Stomach smooth muscle (tissue), 2 donors: ENCODE data around the gene S100PBP.

ENCODE experiments used
- H3K27ac ChIP-seq: one replicate; pipeline ENCODE4 v1.7.0; 2013; ENCODE audit warnings: mild to moderate bottlenecking, low read length, inconsistent platforms
- H3K27me3 ChIP-seq, 2 donors: one replicate each; pipeline ENCODE4 v1.7.0; 2013; ENCODE audit warnings: low read length in 2 of 2; ENCODE audit not compliant: insufficient read depth in 2 of 2, control insufficient read depth in 1 of 2
- H3K36me3 ChIP-seq, 2 donors: one replicate each; pipeline ENCODE4 v1.7.0; 2013; ENCODE audit warnings: low read length in 2 of 2; ENCODE audit not compliant: control insufficient read depth in 2 of 2, insufficient read depth in 2 of 2
- H3K4me1 ChIP-seq: one replicate; pipeline ENCODE4 v1.7.0; 2013; ENCODE audit warnings: low read length; ENCODE audit not compliant: control insufficient read depth, insufficient read depth
- H3K4me3 ChIP-seq, 2 donors: one replicate each; pipeline ENCODE4 v1.7.0; 2013; ENCODE audit warnings: low read length in 2 of 2
- H3K9ac ChIP-seq, 2 donors: one replicate each; pipeline ENCODE4 v1.7.0; 2013; ENCODE audit warnings: low read length in 2 of 2, mild to moderate bottlenecking in 1 of 2
- H3K9me3 ChIP-seq, 2 donors: one replicate each; pipeline ENCODE4 v1.7.0; 2013; ENCODE audit warnings: low read length in 2 of 2; ENCODE audit not compliant: control insufficient read depth in 2 of 2
- donor health status: healthy.
- donor health status: Pancreatic carcinoma.

S100PBP gene

GRCh38 chr1:32888677-32889420, 71.4 kb downstream of the S100PBP start:
- Histone ChIP-seq H3K9me3 (no peaks in the 10 kb centered on the region), H3K27ac (no peak overlapping the region), H3K4me1 (peaks cover 14% of the 10 kb centered on the region), H3K36me3 (no peaks in the 10 kb centered on the region), H3K4me3 (no peak overlapping the region), H3K9ac (no peak overlapping the region), H3K27me3 (peaks cover 45 to 61% of the 10 kb centered on the region in 2 donors)

GRCh38 chr1:32889731-32890278, 72.4 kb downstream of the S100PBP start:
- Histone ChIP-seq H3K4me1 (peaks cover 14% of the 10 kb centered on the region), H3K27me3 (peaks cover 42 to 59% of the 10 kb centered on the region in 2 donors), H3K9me3 (no peaks in the 10 kb centered on the region), H3K9ac (no peak overlapping the region), H3K27ac (no peak overlapping the region), H3K36me3 (no peaks in the 10 kb centered on the region), H3K4me3 (no peak overlapping the region)

- no peak overlapping the region for H3K4me3 ChIP-seq
- H3K27ac ChIP-seq = no peak overlapping the region
- H3K9me3 ChIP-seq = no peaks in the 10 kb centered on the region
- H3K36me3 ChIP-seq = no peaks in the 10 kb centered on the region
- no peak overlapping the region for H3K9ac ChIP-seq
- H3K4me1 ChIP-seq = peaks cover 14% of the 10 kb centered on the region
- H3K27me3 ChIP-seq = peaks cover 35 to 53% of the 10 kb centered on the region in 2 donors
Measured at GRCh38 chr1:32890516-32891240, 73.2 kb downstream of the S100PBP start.

GRCh38 chr1:32891241-32891570, 73.8 kb downstream of the S100PBP start:
- Histone ChIP-seq H3K9ac (no peak overlapping the region), H3K27me3 (peaks cover 32 to 48% of the 10 kb centered on the region in 2 donors), H3K9me3 (no peaks in the 10 kb centered on the region), H3K27ac (no peak overlapping the region), H3K4me1 (peaks cover 11% of the 10 kb centered on the region), H3K4me3 (no peak overlapping the region), H3K36me3 (no peaks in the 10 kb centered on the region)

GRCh38 chr1:32891630-32892029, 74.2 kb downstream of the S100PBP start:
- no peak overlapping the region for H3K9ac ChIP-seq
- H3K27me3 ChIP-seq = peaks cover 32 to 45% of the 10 kb centered on the region in 2 donors
- no peaks in the 10 kb centered on the region for H3K36me3 ChIP-seq
- H3K4me1 ChIP-seq = peaks cover 11% of the 10 kb centered on the region
- H3K9me3 ChIP-seq = no peaks in the 10 kb centered on the region
- H3K27ac ChIP-seq = no peak overlapping the region
- H3K4me3 ChIP-seq = no peak overlapping the region

GRCh38 chr1:32892368-32893197, 75.1 kb downstream of the S100PBP start:
- no peak overlapping the region for H3K27ac ChIP-seq
- H3K9me3 ChIP-seq = no peaks in the 10 kb centered on the region
- H3K36me3 ChIP-seq = no peaks in the 10 kb centered on the region
- peaks cover 11% of the 10 kb centered on the region for H3K4me1 ChIP-seq
- H3K27me3 ChIP-seq = peaks cover 22 to 35% of the 10 kb centered on the region in 2 donors
- peak overlapping the region; percentile 31 to 66 for H3K4me3 ChIP-seq
- H3K9ac ChIP-seq = no peak overlapping the region

- Histone ChIP-seq H3K4me3 (peak overlapping the region; percentile 31 to 66), H3K27me3 (peaks cover 17 to 32% of the 10 kb centered on the region in 2 donors), H3K4me1 (peaks cover 11% of the 10 kb centered on the region), H3K9me3 (no peaks in the 10 kb centered on the region), H3K36me3 (peaks cover 0 to 2% of the 10 kb centered on the region in 2 donors), H3K27ac (no peak overlapping the region), H3K9ac (no peak overlapping the region)
Measured at GRCh38 chr1:32893198-32894018, 76.0 kb downstream of the S100PBP start.

- Histone ChIP-seq H3K27me3 (peaks cover 13 to 29% of the 10 kb centered on the region in 2 donors), H3K9me3 (no peaks in the 10 kb centered on the region), H3K4me3 (no peak overlapping the region), H3K36me3 (peaks cover 0 to 2% of the 10 kb centered on the region in 2 donors), H3K9ac (no peak overlapping the region), H3K4me1 (peaks cover 11% of the 10 kb centered on the region), H3K27ac (no peak overlapping the region)
Measured at GRCh38 chr1:32894019-32894600, 76.7 kb downstream of the S100PBP start.

GRCh38 chr1:32894681-32895080, 77.2 kb downstream of the S100PBP start:
- Histone ChIP-seq H3K36me3 (peaks cover 0 to 2% of the 10 kb centered on the region in 2 donors), H3K9ac (no peak overlapping the region), H3K27ac (no peak overlapping the region), H3K4me1 (peaks cover 11% of the 10 kb centered on the region), H3K4me3 (no peak overlapping the region), H3K27me3 (peaks cover 13 to 27% of the 10 kb centered on the region in 2 donors), H3K9me3 (no peaks in the 10 kb centered on the region)
